ENCODE measurements around the gene AASS. TPM values are rescaled to one million over a fixed set of nuclear protein-coding genes. Genes with fewer than 3 reads are reported as not detected.

The AASS gene
- 18.4 and 20.3 TPM in 2 replicates for total RNA-seq

GRCh38 chr7:122143751-122144711 is at the start of gene AASS:
Gene AASS, minus strand, starts transcription at chr7:122144249. Its CDS starts 10,523 bp downstream, at chr7:122133726.

Small RNAs within 50 kb of the gene (small RNA-seq; reads per million reads assigned to genes)
- gene RNU7-154P = not detected

Other genes starting within 250 kb of the AASS start
- not detected in 2 replicates for gene FEZF1, start 160.5 kb upstream of the AASS start, total RNA-seq

All from vein endothelial cell (primary cell).